B cell (primary cell): Measurements from ENCODE around the gene PTGFRN. TPM values are rescaled to one million over a fixed set of nuclear protein-coding genes. Genes with fewer than 3 reads are reported as not detected.

ENCODE experiments used
- ATAC-seq: fragments of 200-7000 bp; cut with Tn5 transposase; one replicate; pipeline ENCODE4 v1.10.0; 2021; ENCODE audit warnings: low read depth, mild to moderate bottlenecking, moderate number of reproducible peaks, moderate library complexity
- CTCF ChIA-PET: fragments of 350-600 bp; sonication (Branson Sonifier 250); formaldehyde crosslinking; loops from one replicate; lab custom pipeline; 2021; ENCODE audit warnings: antibody characterized with exemption, inconsistent platforms; lab: Charles Lee
- POLR2A ChIA-PET: fragments of 350-600 bp; sonication (Branson Sonifier 250); formaldehyde crosslinking; loops from one replicate; lab custom pipeline; 2021; ENCODE audit warnings: antibody characterized with exemption; lab: Charles Lee
- DNase-seq: peaks from one replicate; pipeline ENCODE4 v3.0.0; 2013
- H2AFZ ChIP-seq: 2 replicates; pipeline ENCODE4 v1.6.1; 2012; ENCODE audit warnings: mild to moderate bottlenecking, low read depth, low read length; ENCODE audit not compliant: insufficient read depth, poor library complexity, severe bottlenecking
- H3K27ac ChIP-seq, 2 donors: 1 replicate in 1 of 2; 2 replicates in 1 of 2; pipeline ENCODE4 v1.5.1; 2012 to 2013; ENCODE audit warnings: low read length in 2 of 2, mild to moderate bottlenecking in 2 of 2, moderate library complexity in 1 of 2
- H3K27me3 ChIP-seq, 4 experiments: fragments of 200-600 bp in 1 of 4; sonication (generic) in 1 of 4; replicated peaks in 1 of 4; 1 replicate in 2 of 4; 2 replicates in 2 of 4; pipeline versions ENCODE4 v1.6.1 to v1.7.0; 2013 to 2016; ENCODE audit warnings: low read length in 3 of 4, mild to moderate bottlenecking in 2 of 4, mixed read lengths in 1 of 4, moderate library complexity in 1 of 4; ENCODE audit not compliant: insufficient read depth in 4 of 4, control insufficient read depth in 3 of 4; ENCODE audit errors: control extremely low read depth in 1 of 4
- H3K36me3 ChIP-seq, 2 experiments: replicated peaks in 1 of 2; 1 replicate in 1 of 2; 2 replicates in 1 of 2; pipeline versions ENCODE4 v1.6.1 to v1.7.1; 2013; ENCODE audit warnings: low read length in 1 of 2; ENCODE audit not compliant: insufficient read depth in 2 of 2, control insufficient read depth in 1 of 2; ENCODE audit errors: control extremely low read depth in 1 of 2, extremely low read depth in 1 of 2
- H3K4me1 ChIP-seq, 2 donors: fragments of 200-600 bp in 1 of 2; sonication (generic) in 1 of 2; 1 replicate in 1 of 2; 2 replicates in 1 of 2; pipeline versions ENCODE4 v1.5.1 to v1.6.1; 2013 to 2017; ENCODE audit warnings: low read length in 2 of 2; ENCODE audit not compliant: control insufficient read depth in 2 of 2, insufficient read depth in 2 of 2
- H3K4me2 ChIP-seq: replicated peaks from 2 replicates; pipeline ENCODE3; 2012; ENCODE audit warnings: mild to moderate bottlenecking, low read depth, low read length; ENCODE audit not compliant: poor library complexity, severe bottlenecking
- H3K4me3 ChIP-seq, 5 experiments: fragments of 200-600 bp in 1 of 5; sonication (generic) in 1 of 5; 1 replicate in 3 of 5; 2 replicates in 2 of 5; pipeline versions ENCODE4 v1.5.1 to v1.7.0; 2011 to 2016; ENCODE audit warnings: low read length in 4 of 5, mild to moderate bottlenecking in 4 of 5, low read depth in 2 of 5, control low read depth in 1 of 5, moderate library complexity in 1 of 5; ENCODE audit not compliant: insufficient read depth in 1 of 5; ENCODE audit errors: control extremely low read depth in 1 of 5, extremely low read depth in 1 of 5
- H3K79me2 ChIP-seq: fragments of 200-600 bp; sonication (generic); one replicate; pipeline ENCODE4 v1.6.0; 2016; ENCODE audit warnings: low read length; ENCODE audit not compliant: control insufficient read depth, insufficient read depth
- H3K9ac ChIP-seq: fragments of 200-600 bp; sonication (generic); 2 replicates; pipeline ENCODE4 v1.6.1; 2017; ENCODE audit warnings: mild to moderate bottlenecking, low read length, moderate library complexity
- H3K9me3 ChIP-seq, 3 donors: one replicate each; pipeline versions ENCODE4 v1.6.1 to v1.7.1; 2013; ENCODE audit warnings: low read length in 2 of 3; ENCODE audit not compliant: control insufficient read depth in 2 of 3, insufficient read depth in 1 of 3; ENCODE audit errors: control extremely low read depth in 1 of 3
- H4K20me1 ChIP-seq: 2 replicates; pipeline ENCODE4 v1.6.0; 2012; ENCODE audit warnings: mild to moderate bottlenecking, low read length; ENCODE audit not compliant: insufficient read depth, control insufficient read depth, poor library complexity, severe bottlenecking
- H3K27ac Mint-ChIP-seq: one replicate; pipeline ENCODE4 v1.8.0; 2021; ENCODE audit warnings: mixed read lengths
- H3K27me3 Mint-ChIP-seq: one replicate; pipeline ENCODE4 v1.8.0; 2021; ENCODE audit warnings: mixed read lengths
- H3K4me1 Mint-ChIP-seq: one replicate; pipeline ENCODE4 v1.8.0; 2021; ENCODE audit warnings: mixed read lengths
- H3K4me3 Mint-ChIP-seq: one replicate; pipeline ENCODE4 v1.8.0; 2021; ENCODE audit warnings: mixed read lengths
- H3K9me3 Mint-ChIP-seq: one replicate; pipeline ENCODE4 v1.8.0; 2022; ENCODE audit warnings: mixed read lengths; ENCODE audit not compliant: insufficient read depth
- EZH2 ChIP-seq: IDR thresholded peaks from 2 replicates; pipeline ENCODE4 v1.6.1; 2012; ENCODE audit warnings: borderline replicate concordance, low read depth, mild to moderate bottlenecking, moderate library complexity, low read length; ENCODE audit not compliant: insufficient read depth, poor library complexity, severe bottlenecking
- WGBS: methylation state at CpG from one replicate; pipeline ENCODE4 v1.1.5; 2013; ENCODE audit warnings: missing lambda C conversion rate; ENCODE audit not compliant: insufficient coverage; 5-methylcytosine and 5-hydroxymethylcytosine counted together
- intact Hi-C: fragments of 100-400 bp; cut with micrococcal nuclease; formaldehyde crosslinking; loops from one replicate; pipeline ENCODE4 v1.10.0; 2022
- polyA plus RNA-seq: library from polyadenylated mRNA; depleted of rRNA; stranded (reverse); fragments of >200 nt; gene quantifications from 2 replicates; pipeline ENCODE4 v1.2.3, GENCODE V29; 2012
- total RNA-seq, 2 donors: library from RNA; stranded (reverse); fragments of 120-200 nt in 1 of 2; gene quantifications; 1 replicate in 1 of 2; 2 replicates in 1 of 2; pipeline versions ENCODE4 v1.2.3 to v1.2.4, GENCODE V29; 2013 to 2022
- TF ChIP-seq, protein P1 (sequence below): fragments of 200-600 bp; IDR thresholded peaks from one replicate; pipeline ENCODE4 v1.8.0; 2022; ENCODE audit warnings: antibody characterized with exemption, mild to moderate bottlenecking

The PTGFRN gene
- total and polyA plus RNA-seq, 2 donors (not counting 1 experiment from before 2014, with no cell fraction given) = 0.17 TPM; not detected in 1

DNA sequence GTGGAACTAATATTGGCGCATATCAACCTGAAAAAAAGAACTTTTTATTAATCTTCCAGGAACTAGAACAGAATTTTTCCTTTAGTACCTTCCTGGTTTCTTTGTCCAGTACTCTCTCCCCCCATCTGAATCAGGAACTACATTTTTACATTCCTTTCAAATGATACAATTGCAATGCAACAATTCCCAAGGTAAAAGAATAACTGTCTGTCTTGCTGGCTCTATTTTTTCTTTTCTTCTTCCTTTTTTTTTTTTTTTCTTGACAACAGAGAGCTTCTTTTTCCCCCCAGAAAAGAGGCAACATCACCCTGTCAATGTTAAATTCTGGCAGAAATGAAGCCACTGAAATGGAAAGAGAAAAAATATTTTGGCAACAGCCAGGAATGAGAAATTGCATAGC, 87.3 kb downstream of the PTGFRN start:
- no peaks in the 10 kb centered on the region for H3K9me3 ChIP-seq
- no peaks in the 10 kb centered on the region for H3K9me3 Mint-ChIP-seq
- no peak overlapping the region for H3K4me2 ChIP-seq
- no peaks in the 10 kb centered on the region for H3K36me3 ChIP-seq
- H3K4me1 ChIP-seq = peaks cover 0 to 10% of the 10 kb centered on the region in 2 donors
- ATAC-seq = no peak
- no peaks in the 10 kb centered on the region for H4K20me1 ChIP-seq
- H3K9ac ChIP-seq = no peak overlapping the region
- no peak overlapping the region for H3K27ac ChIP-seq
- no peak overlapping the region for H3K27ac Mint-ChIP-seq
- TF ChIP-seq, protein P1, sequence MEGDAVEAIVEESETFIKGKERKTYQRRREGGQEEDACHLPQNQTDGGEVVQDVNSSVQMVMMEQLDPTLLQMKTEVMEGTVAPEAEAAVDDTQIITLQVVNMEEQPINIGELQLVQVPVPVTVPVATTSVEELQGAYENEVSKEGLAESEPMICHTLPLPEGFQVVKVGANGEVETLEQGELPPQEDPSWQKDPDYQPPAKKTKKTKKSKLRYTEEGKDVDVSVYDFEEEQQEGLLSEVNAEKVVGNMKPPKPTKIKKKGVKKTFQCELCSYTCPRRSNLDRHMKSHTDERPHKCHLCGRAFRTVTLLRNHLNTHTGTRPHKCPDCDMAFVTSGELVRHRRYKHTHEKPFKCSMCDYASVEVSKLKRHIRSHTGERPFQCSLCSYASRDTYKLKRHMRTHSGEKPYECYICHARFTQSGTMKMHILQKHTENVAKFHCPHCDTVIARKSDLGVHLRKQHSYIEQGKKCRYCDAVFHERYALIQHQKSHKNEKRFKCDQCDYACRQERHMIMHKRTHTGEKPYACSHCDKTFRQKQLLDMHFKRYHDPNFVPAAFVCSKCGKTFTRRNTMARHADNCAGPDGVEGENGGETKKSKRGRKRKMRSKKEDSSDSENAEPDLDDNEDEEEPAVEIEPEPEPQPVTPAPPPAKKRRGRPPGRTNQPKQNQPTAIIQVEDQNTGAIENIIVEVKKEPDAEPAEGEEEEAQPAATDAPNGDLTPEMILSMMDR = no peak
- no peak for TF ChIP-seq EZH2
- H2AFZ ChIP-seq = no peak overlapping the region
- no peak overlapping the region for H3K4me3 ChIP-seq
- H3K27me3 ChIP-seq = no peaks in the 10 kb centered on the region
- DNase-seq = no peak
- intact Hi-C loops = no loop called here
- ChIA-PET POLR2A (no interaction called here), CTCF (no interaction called here)
- H3K4me1 Mint-ChIP-seq = peaks cover 16% of the 10 kb centered on the region
- no peak overlapping the region for H3K4me3 Mint-ChIP-seq
- H3K27me3 Mint-ChIP-seq = no peaks in the 10 kb centered on the region
- WGBS = no CpG with 5 or more reads among the region's 1 CpG
- H3K79me2 ChIP-seq = no peaks in the 10 kb centered on the region

DNA sequence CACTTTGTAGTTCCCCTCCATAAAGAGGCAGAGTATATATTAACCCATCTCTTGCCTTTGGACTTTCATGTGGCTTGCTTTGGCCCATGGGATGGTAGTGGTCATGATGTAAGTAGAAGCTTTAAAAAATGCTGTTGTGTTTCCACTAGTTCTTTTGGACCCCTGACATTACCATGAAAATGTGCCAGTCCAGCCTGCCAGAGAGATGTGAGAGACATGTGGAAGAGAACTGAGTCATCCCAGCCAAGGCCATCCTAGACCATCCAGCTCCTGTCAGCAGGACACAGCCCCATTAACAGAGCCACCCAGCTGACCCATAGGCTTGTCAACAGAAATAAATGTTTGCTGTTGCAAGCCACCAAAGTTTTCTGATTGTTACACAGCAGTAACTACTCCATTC, 87.9 kb downstream of the PTGFRN start:
- no peak overlapping the region for H3K4me3 ChIP-seq
- DNase-seq (no peak), ATAC-seq (no peak)
- no peaks in the 10 kb centered on the region for H4K20me1 ChIP-seq
- no peaks in the 10 kb centered on the region for H3K27me3 ChIP-seq
- H3K79me2 ChIP-seq = no peaks in the 10 kb centered on the region
- H3K27ac Mint-ChIP-seq = no peak overlapping the region
- H3K9me3 Mint-ChIP-seq = no peaks in the 10 kb centered on the region
- no peak overlapping the region for H3K9ac ChIP-seq
- H3K4me1 ChIP-seq = peaks cover 0 to 13% of the 10 kb centered on the region in 2 donors
- TF ChIP-seq, protein P1 = no peak
- TF ChIP-seq EZH2 = no peak
- no peaks in the 10 kb centered on the region for H3K36me3 ChIP-seq
- ChIA-PET CTCF (no interaction called here), POLR2A (no interaction called here)
- no peak overlapping the region for H3K4me3 Mint-ChIP-seq
- H3K4me1 Mint-ChIP-seq = peaks cover 20% of the 10 kb centered on the region
- no peak overlapping the region for H3K4me2 ChIP-seq
- no peak overlapping the region for H2AFZ ChIP-seq
- H3K9me3 ChIP-seq = no peaks in the 10 kb centered on the region
- H3K27me3 Mint-ChIP-seq = no peaks in the 10 kb centered on the region
- intact Hi-C loops = no loop called here
- H3K27ac ChIP-seq = no peak overlapping the region
